OCI-LY1 (cell line): Measurements from ENCODE around the gene XIRP2.

Experiments used
- CTCF ChIP-seq: fragments of 200-600 bp; sonication (generic), shearing (Covaris generic); IDR thresholded peaks from 2 replicates; pipeline ENCODE4 v1.5.1; 2017; ENCODE audit warnings: mild to moderate bottlenecking, antibody characterized with exemption, low read length, moderate library complexity, mixed read lengths
- EZH2 ChIP-seq: fragments of 200-600 bp; sonication (generic), shearing (Covaris generic); IDR thresholded peaks from 2 replicates; pipeline ENCODE4 v1.8.0; 2017; ENCODE audit warnings: borderline replicate concordance, mixed run types, mild to moderate bottlenecking, antibody characterized with exemption, low read length, moderate library complexity, mixed read lengths

GRCh38 chr2:167249197-167249596 is 360.9 kb downstream of the XIRP2 start:
- no peak for TF ChIP-seq EZH2
- TF ChIP-seq CTCF, result no peak
